ENCODE results near the gene PODXL2.

The PODXL2 gene

GRCh38 chr3:127593178-127593577 is 35.8 kb upstream of the PODXL2 start:
- TF ChIP-seq CTCF (IDR thresholded peaks at IDR 0.05; ENCODE audit: insufficient read depth, low read length, poor library complexity, severe bottlenecking) = no peak
- no peaks in the 10 kb centered on the region; the same call in 1 of the 2 replicates for H3K36me3 ChIP-seq (ENCODE audit: control insufficient read depth, insufficient read depth, low read length)
- H3K4me3 ChIP-seq (replicated peaks; ENCODE audit: low read depth, low read length) = no peak overlapping the region
- no peaks in the 10 kb centered on the region for H3K27me3 ChIP-seq (replicated peaks; ENCODE audit: control insufficient read depth, insufficient read depth, low read length)
- no peak for DNase-seq (ENCODE audit: extremely low read depth, insufficient read length)

GRCh38 chr3:127595303-127595702 is 33.7 kb upstream of the PODXL2 start:
- Histone ChIP-seq H3K27me3 (replicated peaks; ENCODE audit: control insufficient read depth, insufficient read depth, low read length) (no peaks in the 10 kb centered on the region), H3K4me3 (replicated peaks; ENCODE audit: low read depth, low read length) (no peak overlapping the region), H3K36me3 (ENCODE audit: control insufficient read depth, insufficient read depth, low read length) (no peaks in the 10 kb centered on the region; the same call in 1 of the 2 replicates)
- TF ChIP-seq CTCF (IDR thresholded peaks at IDR 0.05; ENCODE audit: insufficient read depth, low read length, poor library complexity, severe bottlenecking) = no peak
- DNase-seq (ENCODE audit: extremely low read depth, insufficient read length) = no peak

GRCh38 chr3:127597020-127597771 is 31.8 kb upstream of the PODXL2 start:
- no peak for TF ChIP-seq CTCF (IDR thresholded peaks at IDR 0.05; ENCODE audit: insufficient read depth, low read length, poor library complexity, severe bottlenecking)
- Histone ChIP-seq H3K36me3 (ENCODE audit: control insufficient read depth, insufficient read depth, low read length) (no peaks in the 10 kb centered on the region; the same call in 1 of the 2 replicates), H3K27me3 (replicated peaks; ENCODE audit: control insufficient read depth, insufficient read depth, low read length) (no peaks in the 10 kb centered on the region), H3K4me3 (replicated peaks; ENCODE audit: low read depth, low read length) (peak overlapping the region; percentile 81)
- no peak for DNase-seq (ENCODE audit: extremely low read depth, insufficient read length)

- no peak for DNase-seq (ENCODE audit: extremely low read depth, insufficient read length)
- peaks cover 2% of the 10 kb centered on the region; the same call in 1 of the 2 replicates for H3K36me3 ChIP-seq (ENCODE audit: control insufficient read depth, insufficient read depth, low read length)
- H3K27me3 ChIP-seq (replicated peaks; ENCODE audit: control insufficient read depth, insufficient read depth, low read length) = no peaks in the 10 kb centered on the region
- peak overlapping the region; percentile 81 for H3K4me3 ChIP-seq (replicated peaks; ENCODE audit: low read depth, low read length)
- TF ChIP-seq CTCF (IDR thresholded peaks at IDR 0.05; ENCODE audit: insufficient read depth, low read length, poor library complexity, severe bottlenecking) = no peak
These were observed 30.0 kb upstream of the PODXL2 start for GRCh38 chr3:127598841-127599570.

- H3K4me3 ChIP-seq (replicated peaks; ENCODE audit: low read depth, low read length) = no peak overlapping the region
- no peaks in the 10 kb centered on the region for H3K27me3 ChIP-seq (replicated peaks; ENCODE audit: control insufficient read depth, insufficient read depth, low read length)
- TF ChIP-seq CTCF (IDR thresholded peaks at IDR 0.05; ENCODE audit: insufficient read depth, low read length, poor library complexity, severe bottlenecking) = no peak
- no peak for DNase-seq (ENCODE audit: extremely low read depth, insufficient read length)
- peaks cover 13% of the 10 kb centered on the region for H3K36me3 ChIP-seq (ENCODE audit: control insufficient read depth, insufficient read depth, low read length)
These were observed 28.1 kb upstream of the PODXL2 start for GRCh38 chr3:127600749-127601456.
